Renal cortex interstitium (tissue), 11 donors: ENCODE measurements around the gene ERCC2. TPM values are rescaled to one million over a fixed set of nuclear protein-coding genes. Genes with fewer than 3 reads are reported as not detected.

ENCODE experiments used
- DNase-seq, 11 donors: peaks; one replicate each; pipeline ENCODE4 v3.0.0-alpha.2; 2013; ENCODE audit warnings: low read depth in 9 of 11, low spot score in 4 of 11; ENCODE audit errors: extremely low read depth in 1 of 11
- polyA plus RNA-seq, 3 donors: library from polyadenylated mRNA; unstranded; fragments of 120-200 nt; gene quantifications; one replicate each; pipeline ENCODE4 v1.2.1, GENCODE V29; 2013; ENCODE audit not compliant: insufficient read length in 3 of 3

ERCC2 gene
- polyA plus RNA-seq, 3 donors: 33.5 to 36.9 (median 35.5) TPM

GRCh38 chr19:45404557-45405434 is 34.4 kb upstream of the ERCC2 start, which contains the start of gene PPP1R13L:
Gene PPP1R13L (minus strand): TSS chr19:45405069. CDS start chr19:45398318, 6,751 bp downstream.
- DNase-seq: peak in 3 of 11 donors; percentile 38 to 49 (median 48)

DNA sequence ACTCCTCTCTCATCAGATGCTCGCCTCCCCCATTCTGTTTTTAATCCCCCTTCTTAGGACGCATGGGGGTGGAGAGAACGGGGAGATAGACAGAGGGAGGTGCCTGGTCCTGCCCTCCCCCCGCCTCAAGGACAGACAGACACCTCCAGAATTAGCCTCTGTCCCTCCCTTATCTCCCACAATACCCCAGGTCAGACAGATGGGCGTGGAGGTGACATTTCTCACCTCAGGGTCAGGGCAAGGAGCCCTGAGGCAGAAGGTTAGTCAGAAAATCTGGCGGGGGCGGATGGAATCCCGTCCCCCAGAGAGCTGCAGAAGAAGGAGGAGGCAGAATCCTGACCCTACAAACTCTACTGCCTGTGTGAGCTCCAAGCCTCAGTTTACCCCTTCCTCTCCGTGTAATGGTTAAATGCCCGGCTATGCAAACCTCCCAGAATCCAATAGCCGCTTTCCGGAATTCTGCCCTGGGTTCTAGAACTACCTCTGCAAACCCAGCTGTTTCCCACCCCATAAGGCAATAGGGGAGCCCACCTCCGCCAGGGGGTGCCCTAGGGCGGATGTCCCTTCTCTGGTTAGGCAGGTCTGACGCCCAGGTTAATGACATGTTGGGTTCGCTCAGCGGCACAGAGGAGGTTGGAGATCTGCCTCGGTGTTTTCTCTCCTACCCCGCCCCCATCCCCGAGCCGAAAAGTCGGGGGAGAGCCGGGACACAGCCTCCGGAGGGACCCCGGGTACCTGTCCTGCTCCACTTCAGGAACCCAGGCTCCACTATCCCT is 33.6 kb upstream of the ERCC2 start:
- peak in 1 of 11 donors; percentile 29 for DNase-seq

GRCh38 chr19:45403272-45403671 is 32.9 kb upstream of the ERCC2 start:
- DNase-seq: no peak

GRCh38 chr19:45402298-45403061 is 32.1 kb upstream of the ERCC2 start:
- peak in 2 of 11 donors; percentile 20 to 28 for DNase-seq

DNA sequence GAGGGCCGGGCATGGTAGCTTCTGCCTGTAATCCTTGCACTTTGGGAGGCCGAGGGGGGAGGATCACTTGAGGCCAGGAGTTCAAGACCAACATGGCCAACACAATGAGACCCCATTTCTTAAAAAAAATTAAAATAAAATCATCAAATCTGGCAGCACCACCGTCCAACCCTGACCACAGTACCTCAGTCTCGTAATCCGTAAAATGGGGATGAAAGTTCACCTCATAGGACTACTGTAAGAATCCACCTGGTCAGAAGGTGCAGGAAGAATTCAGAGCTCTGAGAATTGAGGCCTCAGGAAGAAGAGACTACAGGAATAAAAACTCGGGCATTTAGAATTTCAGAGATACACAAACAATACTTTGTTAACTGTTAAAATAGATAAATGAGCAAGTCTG is 31.4 kb upstream of the ERCC2 start:
- no peak for DNase-seq

DNA sequence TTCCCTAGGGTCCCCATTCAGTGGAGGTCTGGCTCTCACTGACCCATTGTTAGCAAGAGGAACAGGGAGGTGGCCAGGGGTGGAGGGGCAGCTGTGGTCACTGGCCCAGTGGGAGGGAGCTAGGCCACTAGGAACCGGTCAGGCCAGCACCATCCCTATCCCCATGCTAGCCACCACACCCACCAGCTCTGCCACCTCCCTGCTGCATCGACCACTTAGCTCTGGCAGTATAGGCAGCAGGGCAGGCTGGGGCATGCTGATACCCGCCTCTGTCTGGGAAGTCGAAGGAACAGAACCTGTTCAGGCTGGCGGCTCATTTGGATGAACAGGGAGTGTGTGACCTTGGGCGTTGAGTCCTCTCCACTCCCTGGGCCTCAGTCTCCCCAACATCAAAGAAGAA is 29.8 kb upstream of the ERCC2 start:
- DNase-seq: no peak

DNA sequence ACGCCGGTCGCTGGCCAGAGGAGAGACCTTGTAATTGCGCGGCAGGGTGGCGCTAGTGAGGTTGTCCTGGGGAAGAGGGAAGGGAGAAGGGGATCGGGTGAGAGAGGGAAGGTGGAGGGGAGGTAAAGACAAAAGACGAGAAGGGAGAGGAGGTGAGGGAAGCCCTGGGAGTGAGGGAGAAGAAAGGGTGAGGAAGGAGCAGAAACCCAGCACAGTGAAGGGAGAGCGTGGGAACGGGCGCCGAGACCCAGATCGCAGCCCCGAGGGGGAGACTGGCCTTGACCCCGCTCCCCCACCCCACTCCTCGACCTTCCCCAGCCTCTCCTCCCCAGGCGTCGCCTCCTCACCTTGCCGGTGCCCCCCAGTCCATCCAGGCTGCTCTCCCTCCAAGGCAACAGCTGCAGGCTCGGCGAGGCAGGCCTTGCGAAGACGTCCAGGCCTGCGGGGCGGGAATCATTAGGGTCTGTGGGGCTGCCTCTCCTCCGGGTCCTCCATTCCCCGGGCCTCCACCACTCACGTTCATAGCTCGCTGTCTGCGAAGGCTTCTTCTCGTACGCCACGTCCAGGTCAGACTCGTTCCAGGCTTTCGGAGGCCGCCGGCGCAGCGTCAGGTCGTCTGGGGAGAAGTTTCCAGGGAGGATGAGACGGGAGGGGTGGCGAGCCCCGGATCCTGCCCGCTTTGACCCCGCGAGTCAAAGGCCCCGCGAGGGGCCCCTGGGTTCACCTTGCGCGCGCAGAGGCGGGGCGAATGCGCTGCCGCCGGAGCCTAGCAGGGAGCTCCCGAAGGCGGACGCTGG is 25.6 kb upstream of the ERCC2 start:
- no peak for DNase-seq

DNA sequence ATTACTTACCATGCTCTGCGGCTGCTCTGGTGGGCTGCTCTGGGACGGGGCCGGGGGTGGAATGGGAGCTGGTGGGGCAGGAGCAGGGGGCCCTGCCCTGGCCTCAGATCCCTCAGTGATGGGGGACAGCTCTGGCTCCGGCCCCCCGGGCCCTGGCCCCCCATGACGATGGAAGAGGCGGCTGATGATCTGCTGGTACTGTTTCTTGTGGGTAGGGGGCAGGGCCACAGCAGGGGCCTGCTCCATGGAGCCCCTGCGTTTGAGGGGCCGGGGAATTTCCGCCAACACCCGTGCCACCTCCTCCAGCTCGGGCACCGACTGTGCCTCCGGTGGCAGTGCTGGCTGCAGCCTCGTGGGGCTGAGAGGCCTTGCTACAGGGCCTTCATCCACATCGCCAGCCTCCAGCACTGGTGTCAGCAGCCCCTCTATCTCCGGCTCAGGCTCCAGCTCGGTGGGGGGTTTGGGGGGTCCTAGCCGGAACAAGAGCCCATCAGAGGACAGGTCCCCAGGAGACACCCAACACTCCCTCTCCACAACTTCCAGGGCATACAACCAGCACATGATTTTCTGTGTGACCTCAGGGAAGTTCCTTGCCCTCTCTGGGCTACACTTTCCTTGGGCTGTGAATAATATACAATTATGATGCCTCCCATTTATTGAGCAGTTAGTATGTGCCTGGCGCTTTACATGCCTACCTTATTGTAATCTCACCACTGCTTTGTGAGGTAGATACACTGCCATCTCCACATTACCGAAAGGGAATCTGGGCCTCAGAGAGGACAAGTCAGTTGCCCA is 21.7 kb upstream of the ERCC2 start:
- DNase-seq: no peak

GRCh38 chr19:45391346-45391745 is 21.0 kb upstream of the ERCC2 start:
- DNase-seq: no peak

DNA sequence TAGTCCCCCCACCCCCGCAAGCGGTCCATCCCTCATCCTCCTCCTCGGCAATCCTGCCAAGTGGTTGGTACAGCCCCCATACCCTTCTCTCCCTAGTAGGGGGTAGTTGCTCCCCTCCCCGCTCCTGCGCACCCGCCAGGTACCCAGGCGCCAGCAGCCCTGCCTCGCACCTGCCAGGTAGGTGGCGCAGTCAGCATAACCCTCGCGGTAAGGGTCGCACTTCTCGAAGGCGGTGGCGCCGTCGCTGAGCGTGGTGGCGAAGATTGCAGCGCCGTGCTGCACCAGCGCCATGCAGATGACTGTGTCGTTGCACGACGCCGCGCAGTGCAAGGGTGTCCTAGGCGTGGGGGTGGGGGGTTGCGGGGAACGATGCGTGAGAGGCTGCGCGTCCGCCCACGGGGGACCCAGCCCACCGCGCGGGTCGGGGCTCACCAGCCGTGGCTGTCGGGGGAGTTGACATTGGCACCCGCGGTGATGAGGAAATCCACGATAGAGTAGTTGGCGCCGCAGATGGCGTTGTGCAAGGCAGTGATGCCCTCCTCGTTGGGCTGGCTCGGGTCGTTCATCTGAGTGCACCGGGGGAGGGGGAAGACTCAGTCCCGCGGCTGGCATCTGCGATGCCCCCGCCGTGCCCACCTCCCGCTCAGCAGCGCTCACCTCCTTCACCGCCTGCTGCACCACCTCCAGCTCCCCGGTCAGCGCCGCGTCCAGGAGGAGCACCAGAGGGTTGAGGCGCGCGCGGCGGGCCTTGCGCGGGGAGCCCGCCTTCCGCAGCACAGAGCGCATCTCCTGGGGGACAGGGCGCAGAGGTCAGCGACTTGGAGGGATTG is 15.2 kb upstream of the ERCC2 start:
- DNase-seq: no peak

- DNase-seq: no peak
These were observed 12.1 kb upstream of the ERCC2 start for GRCh38 chr19:45382426-45382825.

DNA sequence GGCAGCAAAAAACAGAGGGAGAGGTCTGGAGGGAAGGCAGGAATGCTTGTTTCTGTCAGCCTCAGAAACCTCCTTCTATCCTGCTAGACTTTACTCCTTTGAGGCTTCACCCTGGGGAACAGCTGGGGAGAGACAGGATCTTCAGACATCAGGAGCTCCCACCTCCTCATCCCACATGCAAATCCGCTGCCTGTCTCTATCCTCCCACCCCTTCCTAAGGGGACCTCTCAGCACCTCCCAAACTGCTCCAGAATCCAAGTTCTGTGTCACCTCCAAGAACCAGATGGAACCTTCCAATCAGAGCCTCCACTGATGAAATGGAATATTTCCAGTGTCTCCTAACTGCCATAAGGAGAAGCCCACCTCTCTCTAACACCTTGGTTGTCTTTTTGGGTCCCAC is 9.7 kb upstream of the ERCC2 start:
- DNase-seq: no peak

GRCh38 chr19:45376045-45376724 is 5.8 kb upstream of the ERCC2 start:
- peak in 7 of 11 donors; percentile 30 to 74 (median 58) for DNase-seq

DNA sequence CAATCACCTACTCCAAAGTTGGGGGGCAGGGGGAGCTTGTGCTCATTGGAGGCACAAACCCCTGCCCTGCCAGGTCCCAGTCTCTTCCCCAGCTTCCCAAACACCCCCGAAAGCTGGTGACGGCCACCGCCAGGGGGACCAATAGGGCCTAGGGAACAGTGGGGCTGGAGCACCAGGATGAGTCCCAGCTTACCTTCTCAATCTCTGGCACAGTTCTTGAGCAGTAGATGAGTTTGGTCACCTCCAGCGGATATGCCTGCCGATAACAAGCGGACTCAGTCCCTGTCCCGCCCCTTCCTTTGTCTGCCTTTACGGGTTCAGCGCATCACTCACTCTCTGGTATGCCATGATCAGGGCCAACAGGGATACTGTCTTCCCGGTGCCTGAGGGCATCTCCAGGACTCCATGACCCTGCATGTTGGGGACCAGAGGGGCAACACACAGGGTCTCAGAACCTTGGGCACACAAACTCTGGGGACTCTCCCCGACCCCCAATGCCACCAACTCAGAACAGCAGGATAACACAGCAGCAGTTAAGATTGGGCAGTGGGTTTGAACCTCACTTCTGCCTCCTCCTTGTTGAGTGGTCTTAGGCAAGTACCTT is 1.5 kb downstream of the ERCC2 start:
- DNase-seq: no peak

DNA sequence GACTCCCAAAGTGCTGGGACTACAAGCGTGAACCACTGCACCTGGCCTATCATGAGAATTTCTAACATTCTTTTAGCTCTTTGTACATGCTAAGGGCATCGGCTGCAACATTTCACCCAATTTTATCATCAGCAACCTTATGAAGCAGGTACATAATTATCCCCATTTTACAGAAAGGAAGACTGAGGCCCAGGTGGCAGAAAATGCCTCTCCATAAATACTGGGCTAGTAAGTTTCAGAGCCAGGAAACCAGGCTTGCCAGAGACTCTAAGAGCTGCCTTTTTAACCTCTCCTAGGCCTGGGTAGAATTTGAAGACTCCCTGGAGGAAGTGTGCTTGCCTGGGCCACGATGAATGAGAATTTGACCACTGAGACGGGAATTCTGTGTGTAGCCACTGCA is 2.2 kb downstream of the ERCC2 start:
- no peak for DNase-seq

DNA sequence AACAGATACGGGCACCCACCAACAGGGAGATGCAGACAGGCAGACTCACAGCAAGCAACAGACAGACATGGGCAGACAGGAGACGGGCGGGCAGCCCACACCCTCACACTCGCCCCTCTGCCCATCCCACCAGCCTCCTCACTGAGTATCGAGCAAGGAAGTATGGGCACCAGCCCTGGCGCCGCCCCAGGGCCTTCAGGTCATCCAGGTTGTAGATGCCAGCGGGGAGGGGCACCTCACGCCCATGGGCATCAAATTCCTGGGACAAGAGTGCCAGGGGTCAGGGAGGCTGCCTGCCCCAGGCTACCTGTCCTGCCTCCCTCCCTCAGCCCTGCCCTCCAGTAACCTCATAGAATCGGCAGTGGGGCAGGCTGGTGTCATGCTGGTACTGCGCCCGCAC is 5.7 kb downstream of the ERCC2 start:
- DNase-seq: no peak
